Measurements from ENCODE around the gene RPIA.

DNA sequence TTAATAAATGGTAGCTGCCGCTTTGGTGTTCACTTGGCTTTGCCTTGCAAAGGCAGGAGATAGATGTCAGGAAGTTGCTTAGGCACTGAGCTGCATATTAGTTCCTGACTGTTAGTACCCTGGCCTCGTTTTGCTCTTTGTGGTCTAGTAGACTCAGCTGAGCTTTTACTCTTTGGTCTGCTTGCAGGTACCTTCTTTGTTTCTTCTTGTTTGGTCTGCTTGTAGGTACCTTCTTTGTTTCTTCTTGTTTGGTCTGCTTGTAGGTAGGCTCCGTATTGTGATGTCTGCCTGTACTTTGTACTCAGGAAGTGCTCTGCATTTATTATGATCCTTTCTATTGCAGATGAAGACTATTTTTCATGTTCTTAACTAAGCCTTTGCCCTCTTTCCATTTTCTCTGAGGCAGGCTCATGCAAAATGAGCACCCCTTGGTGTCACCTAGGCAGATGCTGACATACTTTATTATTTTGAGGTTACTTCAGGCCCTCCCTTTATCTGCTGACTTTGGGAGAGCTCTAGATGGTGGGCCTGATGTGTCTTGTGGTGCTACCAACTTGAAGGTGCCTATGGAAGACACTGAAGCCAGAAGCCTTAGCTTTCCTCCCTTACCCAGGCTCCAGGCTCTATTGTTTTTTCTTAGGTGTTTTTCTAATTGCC, 6.0 kb downstream of the RPIA start:
- TF ChIP-seq POLR2A (IDR thresholded peaks at IDR 0.05): no peak
- TF ChIP-seq, protein P1, sequence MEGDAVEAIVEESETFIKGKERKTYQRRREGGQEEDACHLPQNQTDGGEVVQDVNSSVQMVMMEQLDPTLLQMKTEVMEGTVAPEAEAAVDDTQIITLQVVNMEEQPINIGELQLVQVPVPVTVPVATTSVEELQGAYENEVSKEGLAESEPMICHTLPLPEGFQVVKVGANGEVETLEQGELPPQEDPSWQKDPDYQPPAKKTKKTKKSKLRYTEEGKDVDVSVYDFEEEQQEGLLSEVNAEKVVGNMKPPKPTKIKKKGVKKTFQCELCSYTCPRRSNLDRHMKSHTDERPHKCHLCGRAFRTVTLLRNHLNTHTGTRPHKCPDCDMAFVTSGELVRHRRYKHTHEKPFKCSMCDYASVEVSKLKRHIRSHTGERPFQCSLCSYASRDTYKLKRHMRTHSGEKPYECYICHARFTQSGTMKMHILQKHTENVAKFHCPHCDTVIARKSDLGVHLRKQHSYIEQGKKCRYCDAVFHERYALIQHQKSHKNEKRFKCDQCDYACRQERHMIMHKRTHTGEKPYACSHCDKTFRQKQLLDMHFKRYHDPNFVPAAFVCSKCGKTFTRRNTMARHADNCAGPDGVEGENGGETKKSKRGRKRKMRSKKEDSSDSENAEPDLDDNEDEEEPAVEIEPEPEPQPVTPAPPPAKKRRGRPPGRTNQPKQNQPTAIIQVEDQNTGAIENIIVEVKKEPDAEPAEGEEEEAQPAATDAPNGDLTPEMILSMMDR (IDR thresholded peaks at IDR 0.05 in 4 of 5, conservative IDR thresholded peaks at IDR 0.05 in 1 of 5): no peak
